Dermis microvascular lymphatic vessel endothelial cell (primary cell): Measurements from ENCODE around the gene KCTD17. TPM values are rescaled to one million over a fixed set of nuclear protein-coding genes. Genes with fewer than 3 reads are reported as not detected.

ENCODE experiments used
- DNase-seq, 2 donors: peaks; one replicate each; pipeline versions ENCODE4 v3.0.0 to v3.0.0-alpha.2; 2010; ENCODE audit warnings: low read depth in 2 of 2
- total RNA-seq: library from RNA; depleted of rRNA; stranded (reverse); fragments of >200 nt; gene quantifications from 2 replicates; pipeline ENCODE4 v1.2.1, GENCODE V29; 2014

KCTD17 gene
- total RNA-seq, 1 donor from 2014 or later = 50.6 TPM

DNA sequence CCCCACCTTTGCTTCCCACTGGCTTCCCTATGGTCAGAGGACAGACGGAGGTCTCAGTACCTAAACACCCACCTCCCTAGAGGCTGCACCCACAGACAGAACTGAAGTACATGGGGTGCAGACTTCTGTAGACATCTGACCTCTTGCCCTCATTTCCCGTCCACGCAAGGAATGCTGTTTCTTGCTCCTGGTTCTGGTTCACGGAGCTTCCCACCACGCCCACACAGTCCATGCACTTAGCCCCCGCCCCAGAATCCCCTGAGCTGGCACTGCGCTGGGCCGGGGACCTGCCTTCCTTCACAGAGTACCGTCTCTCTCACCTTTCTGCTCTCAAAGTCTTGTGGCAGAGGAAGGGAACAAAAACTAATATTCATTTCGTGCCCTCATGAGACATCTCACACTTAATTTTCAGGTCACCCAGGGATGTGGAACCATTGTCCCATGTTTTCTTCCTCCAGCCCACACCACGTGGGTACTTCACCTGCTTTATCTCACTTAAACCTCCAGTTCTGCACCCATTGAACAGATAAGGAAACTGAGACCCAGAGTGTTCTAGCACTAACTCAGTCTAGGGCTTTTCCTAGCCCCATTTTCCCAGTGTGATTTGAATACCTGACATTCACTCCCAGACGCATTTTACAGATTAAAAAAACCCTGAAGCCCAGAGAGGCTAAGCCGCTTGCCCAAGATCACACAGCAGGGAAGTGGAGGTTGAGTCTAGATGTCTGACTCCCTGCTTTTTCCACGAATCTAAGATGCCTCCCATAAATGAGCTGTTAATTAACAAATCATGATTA, 52.3 kb downstream of the KCTD17 start:
- DNase-seq = no peak

DNA sequence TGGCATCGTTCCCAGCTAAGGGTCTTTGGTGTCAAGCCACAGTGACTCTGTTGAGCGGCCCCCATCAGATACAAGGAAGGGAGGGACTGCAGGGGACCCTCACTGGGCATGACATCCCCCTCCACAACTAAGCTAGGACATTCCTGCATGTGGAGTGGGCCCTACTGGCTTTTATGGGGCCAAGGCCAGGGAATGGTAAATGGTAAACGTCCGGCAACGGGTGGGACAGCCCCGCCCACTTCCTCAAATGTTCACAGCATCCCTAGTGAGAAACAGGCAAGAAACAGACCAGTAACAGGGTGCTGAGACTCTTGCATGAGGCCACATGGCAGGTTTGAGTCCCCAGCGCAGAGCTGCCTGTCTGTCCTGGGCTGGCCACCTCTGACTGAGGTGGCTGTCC, 53.6 kb downstream of the KCTD17 start:
- DNase-seq = no peak

DNA sequence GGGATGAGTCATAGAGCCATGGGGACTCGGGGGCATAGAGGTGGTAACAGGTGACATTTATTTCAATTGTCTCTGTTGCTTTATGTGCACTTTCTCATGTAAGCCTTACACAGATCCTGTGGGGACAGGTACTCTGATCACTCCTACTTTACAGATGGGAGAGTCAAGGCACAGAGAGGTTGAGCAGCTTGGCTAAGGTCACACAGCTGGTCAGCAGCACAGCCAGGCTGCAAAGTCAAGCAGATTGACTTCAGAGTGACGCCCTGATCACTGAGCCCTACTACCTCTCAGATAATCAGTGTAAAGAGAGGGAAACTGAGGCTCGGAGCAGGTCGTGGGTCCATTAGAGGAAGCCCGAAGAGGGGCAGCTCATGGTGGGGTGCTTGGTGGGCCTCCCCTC, 54.4 kb downstream of the KCTD17 start:
- no peak for DNase-seq

DNA sequence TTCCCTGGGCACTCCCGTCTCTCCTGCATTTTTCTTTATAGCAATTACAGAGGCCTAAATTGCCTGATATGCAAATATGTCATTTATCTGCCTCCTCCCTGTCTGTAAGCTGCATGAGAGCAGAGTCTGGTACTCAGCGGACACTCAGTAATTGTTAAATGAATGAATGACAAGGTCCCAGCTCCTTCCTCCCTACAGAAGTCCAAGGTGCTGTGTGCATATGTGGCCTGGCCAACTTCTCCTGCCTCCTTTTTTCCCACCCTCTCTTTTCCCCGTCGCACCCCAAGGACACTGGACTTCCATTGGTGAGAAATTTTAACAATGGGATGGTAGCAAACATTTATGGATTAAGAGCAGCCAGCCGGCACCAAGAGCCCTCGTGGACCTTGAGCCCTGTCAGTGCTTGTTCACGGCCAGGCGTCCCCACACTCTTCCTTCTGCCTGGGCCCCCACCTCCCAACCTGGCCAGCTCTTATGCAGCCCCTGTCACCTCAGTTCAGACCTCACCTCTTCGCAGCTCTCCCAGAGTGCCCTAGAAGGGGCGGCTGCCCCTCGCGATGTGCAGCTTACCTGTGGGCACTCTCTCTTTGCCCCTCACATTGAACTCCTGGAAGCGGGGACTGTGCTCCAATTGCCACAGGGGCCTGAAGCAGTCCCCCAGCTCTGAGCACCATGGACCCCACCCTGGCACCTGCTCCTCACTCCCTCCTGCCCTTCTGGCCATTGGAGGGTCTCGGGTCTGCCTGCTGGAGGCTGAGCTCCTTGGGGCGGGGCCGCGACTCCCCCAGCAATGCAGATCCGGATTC, 56.5 kb downstream of the KCTD17 start:
- DNase-seq = no peak

DNA sequence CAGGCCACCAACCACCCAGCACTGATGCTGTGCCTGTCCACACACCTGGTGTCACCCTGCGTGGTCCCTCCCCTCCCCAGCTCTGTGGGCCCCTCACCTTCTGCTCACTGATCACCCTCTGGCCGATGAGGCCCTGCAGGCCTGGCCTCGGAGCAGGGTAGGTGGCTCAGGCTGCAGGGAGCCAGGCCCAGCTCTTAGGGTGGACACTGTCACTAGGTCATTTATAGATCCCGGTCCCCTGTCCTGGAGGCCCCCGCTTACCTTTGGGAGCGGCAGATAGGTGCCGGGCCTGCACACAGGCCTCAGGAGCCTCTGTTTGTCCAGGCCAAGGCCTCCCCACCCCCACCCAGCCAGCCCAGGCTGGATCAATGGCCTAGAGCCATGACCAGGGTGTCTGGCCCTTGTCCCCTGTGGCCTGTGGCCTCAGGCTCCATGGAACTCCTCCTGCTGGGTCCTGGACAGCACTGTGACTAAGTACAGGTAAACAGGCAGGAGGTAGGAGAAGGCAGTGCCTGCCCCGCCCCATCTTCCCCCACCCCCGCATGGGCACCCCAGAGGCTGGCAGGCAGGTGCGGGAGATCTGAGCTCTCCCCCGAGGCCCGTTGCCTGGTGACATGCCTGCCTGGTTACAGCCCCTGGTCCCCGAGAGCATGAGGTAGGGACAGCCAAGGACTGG, 57.8 kb downstream of the KCTD17 start, which contains the start of gene TMPRSS6:
TSS of gene TMPRSS6 (minus strand) at position 472 of the 676 bp plus-strand sequence. CDS start 6,296 bp downstream, outside the sequence.
- DNase-seq = no peak

DNA sequence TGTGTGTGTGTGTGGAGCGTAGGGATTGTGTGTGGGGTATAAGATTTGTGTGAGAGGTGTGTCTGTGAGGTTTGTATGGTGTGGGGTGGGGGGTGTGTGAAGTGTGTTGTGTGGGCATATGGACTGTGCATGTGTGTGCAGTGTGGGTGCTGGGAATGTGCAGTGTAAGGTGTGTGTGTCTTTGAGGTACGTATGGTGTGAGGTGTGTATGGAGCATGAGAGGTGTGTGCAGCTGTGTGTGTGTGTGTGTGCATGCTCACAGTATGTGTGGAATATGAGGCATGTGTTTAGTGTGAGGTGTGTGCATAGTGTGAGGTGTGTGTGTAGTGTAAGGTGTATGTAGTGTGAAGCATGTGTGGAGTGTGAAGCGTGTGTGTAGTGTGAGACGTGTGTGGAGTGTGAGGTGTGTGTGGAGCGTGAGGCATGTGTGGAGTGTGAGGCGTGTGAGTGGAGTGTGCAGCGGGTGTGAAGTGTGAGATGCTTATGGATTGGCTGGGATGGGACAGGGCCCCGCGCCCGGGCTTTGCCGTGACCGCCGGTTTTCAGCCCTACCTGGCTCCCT, 59.7 kb downstream of the KCTD17 start:
- no peak for DNase-seq

DNA sequence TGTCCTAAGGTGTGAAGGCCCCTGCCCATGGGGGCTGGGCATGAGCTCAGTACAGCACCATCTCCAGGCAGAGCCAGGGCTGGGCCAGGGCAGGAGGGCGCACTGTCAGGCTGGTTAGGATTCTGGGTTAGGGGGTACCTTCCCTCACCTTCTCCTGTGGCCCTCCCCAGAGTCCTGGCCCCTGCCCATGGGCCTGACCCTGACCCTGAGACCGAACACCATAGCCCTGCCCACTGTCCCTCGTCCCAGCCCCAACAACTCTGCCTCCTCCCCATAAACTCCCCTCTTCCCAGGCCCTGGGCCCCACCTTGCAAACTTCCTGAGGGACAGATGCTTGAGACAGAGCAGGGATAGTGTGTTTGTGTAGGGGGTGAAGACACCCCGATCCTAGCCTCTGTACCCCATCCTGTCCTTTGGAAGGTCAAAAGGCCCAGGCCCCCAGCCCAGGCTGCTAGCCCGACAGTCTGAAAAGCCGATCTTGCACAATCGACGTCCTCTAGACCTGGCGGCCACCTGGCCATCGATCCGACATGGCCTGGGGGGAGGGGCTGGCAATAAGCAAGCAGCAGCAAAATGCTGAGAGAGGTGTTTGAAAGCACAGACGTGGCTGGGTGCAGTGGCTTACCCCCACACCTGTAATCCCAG, 60.7 kb downstream of the KCTD17 start:
- no peak for DNase-seq

Other genes with a start within 250 kb of the KCTD17 start
- gene PVALB, start 234.7 kb upstream of the KCTD17 start, total RNA-seq = not detected in 2 replicates
- gene NCF4, start 190.7 kb upstream of the KCTD17 start, total RNA-seq = 0.13 TPM in 1 of 2 replicates, not detected in the other
- 2.8 and 7.1 TPM in 2 replicates for gene CSF2RB, start 138.1 kb upstream of the KCTD17 start, total RNA-seq
- 50.2 and 62.0 TPM in 2 replicates for gene TST, start 32.3 kb upstream of the KCTD17 start, total RNA-seq
- 102 and 143 TPM in 2 replicates for gene MPST, start 32.0 kb upstream of the KCTD17 start, total RNA-seq
- not detected in 2 replicates for gene TMPRSS6, start 58.0 kb downstream of the KCTD17 start, total RNA-seq
- gene IL2RB, start 98.2 kb downstream of the KCTD17 start, total RNA-seq = not detected in 2 replicates
- 5.0 and 6.6 TPM in 2 replicates for gene C1QTNF6, start 136.5 kb downstream of the KCTD17 start, total RNA-seq
- gene SSTR3, start 160.7 kb downstream of the KCTD17 start, total RNA-seq = not detected in 2 replicates
- gene RAC2, start 192.5 kb downstream of the KCTD17 start, total RNA-seq = 11.8 and 12.8 TPM in 2 replicates
- 0.13 TPM in 2 replicates for gene CYTH4, start 230.8 kb downstream of the KCTD17 start, total RNA-seq